HEK293T (cell line): ENCODE results near the gene OR5P2.
"Not testable (repeated sequence)": the region's sequence is repeated elsewhere in the genome, so short reads cannot be mapped to it uniquely, and the experiment has no call there.

ENCODE experiments used
- CTCF ChIA-PET: fragments of 350-600 bp; formaldehyde crosslinking; extraction: SDS; loops from one replicate; lab custom pipeline; 2021; ENCODE audit warnings: antibody characterized with exemption, inconsistent platforms; lab: Yijun Ruan, JAX
- POLR2A ChIA-PET: fragments of 350-600 bp; formaldehyde crosslinking; extraction: SDS; loops from one replicate; lab custom pipeline; 2020; ENCODE audit warnings: antibody characterized with exemption, inconsistent platforms; lab: Yijun Ruan, JAX
- DNase-seq: peaks from one replicate; pipeline ENCODE4 v3.0.0; 2012; ENCODE audit warnings: mixed read lengths; ENCODE audit errors: extremely low spot score
- ARNT ChIP-seq: fragments of 450-650 bp; IDR thresholded peaks from 2 replicates; pipeline ENCODE4 v1.6.1; 2017; ENCODE audit warnings: mild to moderate bottlenecking
- BHLHE40 ChIP-seq: fragments of 450-650 bp; IDR thresholded peaks from 2 replicates; pipeline ENCODE4 v1.6.1; 2016; ENCODE audit warnings: mild to moderate bottlenecking, moderate library complexity, borderline replicate concordance
- CTBP1 ChIP-seq: fragments of 450-650 bp; IDR thresholded peaks from 2 replicates; pipeline ENCODE4 v1.6.1; 2016; ENCODE audit warnings: borderline replicate concordance
- ELF4 ChIP-seq: fragments of 450-650 bp; IDR thresholded peaks from 2 replicates; pipeline ENCODE4 v1.6.1; 2017; ENCODE audit warnings: antibody characterized with exemption
- FOXA1 ChIP-seq: fragments of 450-650 bp; IDR thresholded peaks from 2 replicates; pipeline ENCODE4 v1.6.1; 2016; ENCODE audit warnings: mild to moderate bottlenecking
- FOXK2 ChIP-seq: fragments of 450-650 bp; IDR thresholded peaks from 2 replicates; pipeline ENCODE4 v1.6.1; 2016; ENCODE audit warnings: mild to moderate bottlenecking
- FOXM1 ChIP-seq: fragments of 450-650 bp; IDR thresholded peaks from 2 replicates; pipeline ENCODE4 v1.6.1; 2017; ENCODE audit warnings: mild to moderate bottlenecking, borderline replicate concordance
- HDGF ChIP-seq: fragments of 450-650 bp; IDR thresholded peaks from 2 replicates; pipeline ENCODE4 v1.6.1; 2017; ENCODE audit warnings: antibody characterized with exemption, borderline replicate concordance
- L3MBTL2 ChIP-seq: fragments of 450-650 bp; conservative IDR thresholded peaks from 2 replicates; pipeline ENCODE4 v1.6.1; 2016; ENCODE audit warnings: mild to moderate bottlenecking
- LEF1 ChIP-seq: fragments of 450-650 bp; IDR thresholded peaks from 2 replicates; pipeline ENCODE4 v1.6.1; 2017; ENCODE audit warnings: mild to moderate bottlenecking, borderline replicate concordance
- NFRKB ChIP-seq: fragments of 450-650 bp; IDR thresholded peaks from 2 replicates; pipeline ENCODE4 v1.6.1; 2016; ENCODE audit warnings: mild to moderate bottlenecking, moderate library complexity
- SP1 ChIP-seq: fragments of 450-650 bp; IDR thresholded peaks from 2 replicates; pipeline ENCODE4 v1.6.1; 2017
- SUZ12 ChIP-seq: fragments of 450-650 bp; IDR thresholded peaks from 2 replicates; pipeline ENCODE4 v1.6.1; 2016; ENCODE audit warnings: mild to moderate bottlenecking
- TARDBP ChIP-seq: fragments of 450-650 bp; IDR thresholded peaks from 2 replicates; pipeline ENCODE4 v1.6.1; 2016
- ZNF384 ChIP-seq: fragments of 450-650 bp; IDR thresholded peaks from 2 replicates; pipeline ENCODE4 v1.6.1; 2016
- TF ChIP-seq, protein P1 (sequence below): fragments of 450-650 bp; IDR thresholded peaks from 2 replicates; pipeline ENCODE4 v1.6.1; 2016

Gene OR5P2

DNA sequence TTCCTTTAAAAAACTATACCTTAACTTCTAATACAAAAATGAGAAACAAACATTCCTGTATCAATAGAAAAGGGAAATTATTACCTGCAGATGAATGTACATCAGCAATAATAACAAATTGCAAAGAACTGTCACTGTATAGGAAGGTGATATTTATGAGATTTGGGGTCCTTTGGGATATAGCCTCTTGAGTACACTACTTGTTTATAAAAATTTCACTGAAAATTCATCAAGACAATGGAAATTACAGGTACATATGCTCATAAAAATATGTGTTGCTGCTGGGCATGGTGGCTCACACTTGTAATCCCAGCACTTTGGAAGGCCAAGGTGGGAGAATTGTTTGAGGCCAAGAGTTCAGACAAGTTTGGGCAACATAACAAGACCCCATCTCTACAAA lies 34.0 kb upstream of the OR5P2 start, which contains the start of gene OR5P3:
OR5P3 (minus strand) TSS at position 101 of the 400 bp plus-strand sequence.
- POLR2A ChIA-PET: no interaction called here
- CTCF ChIA-PET: no interaction called here
- TF ChIP-seq BHLHE40 (no peak), ZNF384 (no peak)
- DNase-seq: no peak

DNA sequence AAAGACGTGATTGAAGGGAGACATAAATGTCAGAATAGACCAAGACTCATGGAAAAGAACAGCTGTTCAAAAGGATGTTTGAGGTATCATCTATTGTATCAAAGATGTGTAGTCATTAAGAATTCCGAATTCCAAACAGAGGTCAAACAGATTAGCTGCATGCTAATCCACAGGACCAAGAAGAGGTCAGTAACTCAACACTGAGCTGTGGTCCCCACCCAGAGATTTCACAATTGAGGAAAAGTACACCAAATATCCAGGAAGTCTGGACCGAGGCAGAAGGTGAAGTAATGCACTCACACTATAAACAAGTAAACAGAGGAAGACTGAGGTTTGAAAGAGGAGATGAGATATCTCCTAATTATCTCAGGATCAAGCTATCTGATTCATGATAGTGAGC lies 29.6 kb upstream of the OR5P2 start:
- no peak for DNase-seq
- TF ChIP-seq CTBP1 (no peak), L3MBTL2 (no peak), FOXA1 (no peak), SUZ12 (no peak), ELF4 (no peak), HDGF (no peak), ARNT (no peak)
- TF ChIP-seq, protein P1, sequence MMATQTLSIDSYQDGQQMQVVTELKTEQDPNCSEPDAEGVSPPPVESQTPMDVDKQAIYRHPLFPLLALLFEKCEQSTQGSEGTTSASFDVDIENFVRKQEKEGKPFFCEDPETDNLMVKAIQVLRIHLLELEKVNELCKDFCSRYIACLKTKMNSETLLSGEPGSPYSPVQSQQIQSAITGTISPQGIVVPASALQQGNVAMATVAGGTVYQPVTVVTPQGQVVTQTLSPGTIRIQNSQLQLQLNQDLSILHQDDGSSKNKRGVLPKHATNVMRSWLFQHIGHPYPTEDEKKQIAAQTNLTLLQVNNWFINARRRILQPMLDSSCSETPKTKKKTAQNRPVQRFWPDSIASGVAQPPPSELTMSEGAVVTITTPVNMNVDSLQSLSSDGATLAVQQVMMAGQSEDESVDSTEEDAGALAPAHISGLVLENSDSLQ: no peak
- CTCF ChIA-PET: no interaction called here
- POLR2A ChIA-PET: no interaction called here

DNA sequence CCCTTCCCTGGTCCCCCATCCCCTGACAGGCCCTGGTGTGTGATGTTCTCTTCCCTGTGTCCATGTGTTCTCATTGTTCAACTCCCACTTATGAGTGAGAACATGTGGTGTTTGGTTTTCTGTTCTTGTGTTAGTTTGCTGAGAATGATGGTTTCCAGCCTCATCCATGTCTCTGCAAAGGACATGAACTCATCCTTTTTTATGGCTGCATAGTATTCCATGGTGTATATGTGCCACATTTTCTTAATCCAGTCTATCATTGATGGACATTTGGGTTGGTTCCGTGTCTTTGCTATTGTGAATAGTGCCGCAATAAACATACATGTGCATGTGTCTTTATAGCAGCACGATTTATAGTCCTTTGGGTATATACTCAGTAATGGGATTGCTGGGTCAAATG lies 23.7 kb upstream of the OR5P2 start:
- CTCF ChIA-PET, POLR2A ChIA-PET, DNase-seq: not testable (repeated sequence)

DNA sequence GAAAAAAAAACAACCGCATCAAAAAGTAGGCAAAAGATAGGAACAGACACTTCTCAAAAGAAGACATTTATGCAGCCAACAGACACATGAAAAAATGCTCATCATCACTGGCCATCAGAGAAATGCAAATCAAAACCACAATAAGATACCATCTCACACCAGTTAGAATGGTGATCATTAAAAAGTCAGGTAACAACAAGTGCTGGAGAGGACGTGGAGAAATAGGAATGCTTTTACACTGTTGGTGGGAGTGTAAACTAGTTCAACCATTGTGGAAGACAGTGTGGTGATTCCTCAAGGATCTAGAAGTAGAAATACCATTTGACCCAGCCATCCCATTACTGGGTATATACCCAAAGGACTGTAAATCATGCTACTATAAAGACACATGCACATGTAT lies 18.2 kb upstream of the OR5P2 start:
- CTCF ChIA-PET, POLR2A ChIA-PET, DNase-seq: not testable (repeated sequence)

DNA sequence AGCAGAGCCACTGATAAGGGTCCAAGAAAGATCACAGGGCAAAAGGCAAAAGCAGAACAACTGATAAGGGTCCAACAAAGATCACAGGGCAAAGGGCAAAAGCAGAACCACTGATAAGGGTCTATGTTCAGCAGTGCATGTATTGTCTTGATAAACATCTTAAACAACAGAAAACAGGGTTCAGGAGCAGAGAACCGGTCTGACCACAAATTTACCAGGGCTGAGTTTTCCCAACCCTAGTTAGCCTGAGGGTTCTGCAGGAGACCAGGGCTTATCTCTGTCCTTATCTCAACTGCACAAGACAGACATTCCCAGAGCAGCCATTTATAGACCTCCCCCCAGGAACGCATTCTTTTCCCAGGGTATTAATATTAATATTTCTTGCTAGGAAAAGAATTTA lies 13.6 kb upstream of the OR5P2 start:
- POLR2A ChIA-PET, CTCF ChIA-PET, DNase-seq: not testable (repeated sequence)

DNA sequence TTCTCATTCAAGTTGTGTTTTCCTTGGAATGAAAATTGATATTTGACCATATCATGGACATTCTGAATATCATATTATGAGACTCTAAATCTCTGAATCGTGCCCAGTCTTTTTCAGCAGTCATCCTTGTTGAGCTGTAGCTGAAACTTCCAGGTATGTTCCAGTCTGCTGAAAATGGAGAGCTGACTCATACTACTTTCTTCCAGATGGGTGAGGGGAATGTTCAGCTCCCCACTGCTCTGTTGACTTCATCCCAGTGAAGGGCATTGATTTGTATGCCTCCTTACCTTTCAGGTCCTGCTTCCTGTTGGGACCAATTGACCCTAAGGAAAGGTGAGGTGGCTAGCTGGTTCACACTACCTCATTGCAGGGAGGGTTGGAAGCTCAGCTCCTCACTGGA lies 3.5 kb downstream of the OR5P2 start:
- POLR2A ChIA-PET: no interaction called here
- DNase-seq: no peak
- CTCF ChIA-PET: no interaction called here

DNA sequence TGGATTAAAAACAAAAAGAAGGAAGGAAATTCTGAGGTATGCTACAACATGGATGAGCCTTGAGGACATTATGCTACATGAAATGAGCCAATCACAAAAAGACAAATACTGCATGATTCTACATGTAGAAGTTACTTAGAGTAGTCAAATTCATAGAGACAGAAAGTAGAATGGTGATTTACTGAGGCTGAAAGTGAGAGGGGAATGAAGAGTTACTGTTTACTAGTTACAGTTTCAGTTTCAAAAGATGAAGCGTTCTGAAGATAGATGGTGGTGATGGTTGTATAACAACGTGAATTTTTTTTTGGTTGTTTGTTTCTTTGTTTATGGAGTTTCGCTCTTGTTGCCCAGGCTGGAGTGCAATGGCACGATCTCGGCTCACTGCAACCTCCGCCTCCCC lies 9.5 kb downstream of the OR5P2 start:
- DNase-seq: no peak
- TF ChIP-seq, protein P1: no peak
- TF ChIP-seq FOXA1: no peak
- no peak for TF ChIP-seq NFRKB
- no peak for TF ChIP-seq SUZ12
- no peak for TF ChIP-seq LEF1
- no peak for TF ChIP-seq ARNT
- no peak for TF ChIP-seq L3MBTL2
- TF ChIP-seq BHLHE40: no peak
- no peak for TF ChIP-seq HDGF
- no peak for TF ChIP-seq SP1
- no peak for TF ChIP-seq FOXK2
- no peak for TF ChIP-seq ZNF384
- no peak for TF ChIP-seq TARDBP
- TF ChIP-seq CTBP1: no peak
- TF ChIP-seq FOXM1: no peak
- no peak for TF ChIP-seq ELF4
- ChIA-PET CTCF (no interaction called here), POLR2A (no interaction called here)

More for the DNA sequence above, 3.5 kb downstream of the OR5P2 start:
- no peak for TF ChIP-seq BHLHE40
- no peak for TF ChIP-seq L3MBTL2
- TF ChIP-seq CTBP1: no peak
- TF ChIP-seq HDGF: no peak
- no peak for TF ChIP-seq FOXA1
- TF ChIP-seq NFRKB: no peak
- TF ChIP-seq, protein P1: no peak
- TF ChIP-seq FOXM1: no peak

DNA sequence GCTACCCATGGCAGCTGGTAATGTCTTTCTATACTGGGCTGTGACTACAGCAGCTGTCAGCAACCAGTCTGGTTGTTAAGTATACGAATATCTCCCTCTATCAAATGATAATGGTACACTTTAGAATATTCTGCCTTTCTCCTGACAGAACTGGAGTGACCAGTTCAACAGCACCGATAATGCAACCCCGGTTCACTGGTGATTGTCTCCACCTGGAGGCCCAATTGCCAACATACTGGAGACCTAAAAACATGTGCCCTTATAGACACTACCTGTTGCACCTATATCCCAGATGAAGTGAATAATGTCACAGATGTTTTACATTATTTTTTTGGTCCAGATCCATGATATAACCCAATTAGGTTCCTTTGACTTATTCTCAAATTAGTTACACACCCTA lies 21.1 kb downstream of the OR5P2 start:
- TF ChIP-seq LEF1 (no peak), L3MBTL2 (no peak), FOXM1 (no peak), CTBP1 (no peak), NFRKB (no peak), SP1 (no peak), SUZ12 (no peak), TARDBP (no peak), ARNT (no peak), FOXK2 (no peak)
- ChIA-PET POLR2A (no interaction called here), CTCF (no interaction called here)
- no peak for DNase-seq

DNA sequence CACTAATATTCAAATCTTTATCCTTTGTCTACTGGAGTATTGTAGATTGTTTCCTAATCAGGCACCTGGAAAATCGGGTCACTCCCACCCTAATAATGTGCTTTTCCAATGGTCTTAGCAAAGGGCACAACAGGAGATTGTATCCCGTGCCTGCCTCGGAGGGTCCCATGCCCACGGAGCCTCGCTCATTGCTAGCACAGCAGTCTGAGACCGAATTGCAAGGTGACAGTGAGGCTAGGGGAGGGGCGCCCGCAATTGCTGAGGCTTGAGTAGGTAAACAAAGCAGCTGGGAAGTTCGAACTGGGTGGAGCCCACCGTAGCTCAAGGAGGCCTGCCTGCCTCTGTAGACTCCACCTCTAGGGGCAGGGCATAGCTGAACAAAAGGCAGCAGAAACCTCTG lies 32.4 kb downstream of the OR5P2 start:
- DNase-seq, CTCF ChIA-PET, POLR2A ChIA-PET: not testable (repeated sequence)
